Erythroblast (primary cell): Measurements from ENCODE around the gene HOXA3.

Experiments
- GATA1 ChIP-seq: IDR thresholded peaks from 2 replicates; pipeline ENCODE4 v1.6.1; 2011; ENCODE audit warnings: low read depth, mild to moderate bottlenecking, control low read depth, low read length, moderate library complexity
- POLR2A ChIP-seq: IDR thresholded peaks from 2 replicates; pipeline ENCODE4 v1.6.1; 2011; ENCODE audit warnings: mild to moderate bottlenecking, low read length

- no peak for TF ChIP-seq POLR2A
- no peak for TF ChIP-seq GATA1
Measured at GRCh38 chr7:27132978-27133377, 19.4 kb downstream of the HOXA3 start.
